Measurements from ENCODE around the gene JARID2.
"Not testable (repeated sequence)": the region's sequence is repeated elsewhere in the genome, so short reads cannot be mapped to it uniquely, and the experiment has no call there.

JARID2 gene

DNA sequence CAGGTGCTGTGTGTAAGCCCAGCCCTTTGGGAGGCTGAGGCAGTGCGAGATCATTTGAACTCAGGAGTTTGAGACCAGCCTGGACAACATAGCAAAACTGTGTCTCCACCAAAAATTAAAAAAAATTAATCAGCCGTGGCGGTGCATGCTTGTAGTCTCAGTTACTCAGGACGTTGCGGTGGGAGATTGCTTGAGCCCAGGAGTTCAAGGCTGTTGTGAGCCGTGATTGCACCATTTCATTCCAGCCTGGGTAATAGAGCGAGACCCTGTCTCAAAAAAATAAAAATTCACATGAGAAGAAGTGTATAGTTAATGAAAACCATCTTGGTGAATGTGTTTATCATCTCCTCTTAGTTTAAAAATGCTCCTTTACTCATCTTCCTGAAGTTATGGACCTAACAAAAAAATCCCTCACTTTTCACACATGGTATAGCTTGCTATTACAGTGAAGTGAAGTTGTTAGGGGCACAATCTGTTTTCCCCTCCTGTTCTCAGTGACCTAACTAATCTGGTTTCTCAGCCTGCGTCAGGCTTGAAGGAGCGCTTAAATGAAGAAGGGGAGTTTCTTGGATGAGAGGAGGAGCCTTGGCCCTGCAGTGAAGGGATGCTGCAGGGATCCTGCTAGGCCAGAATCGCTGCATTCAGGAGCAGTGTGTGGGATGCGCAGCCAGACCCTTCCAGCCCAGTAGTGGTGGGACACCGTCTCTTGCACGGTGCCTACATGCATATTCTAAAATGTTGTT lies 45.3 kb downstream of the JARID2 start:
- no peak for DNase-seq

DNA sequence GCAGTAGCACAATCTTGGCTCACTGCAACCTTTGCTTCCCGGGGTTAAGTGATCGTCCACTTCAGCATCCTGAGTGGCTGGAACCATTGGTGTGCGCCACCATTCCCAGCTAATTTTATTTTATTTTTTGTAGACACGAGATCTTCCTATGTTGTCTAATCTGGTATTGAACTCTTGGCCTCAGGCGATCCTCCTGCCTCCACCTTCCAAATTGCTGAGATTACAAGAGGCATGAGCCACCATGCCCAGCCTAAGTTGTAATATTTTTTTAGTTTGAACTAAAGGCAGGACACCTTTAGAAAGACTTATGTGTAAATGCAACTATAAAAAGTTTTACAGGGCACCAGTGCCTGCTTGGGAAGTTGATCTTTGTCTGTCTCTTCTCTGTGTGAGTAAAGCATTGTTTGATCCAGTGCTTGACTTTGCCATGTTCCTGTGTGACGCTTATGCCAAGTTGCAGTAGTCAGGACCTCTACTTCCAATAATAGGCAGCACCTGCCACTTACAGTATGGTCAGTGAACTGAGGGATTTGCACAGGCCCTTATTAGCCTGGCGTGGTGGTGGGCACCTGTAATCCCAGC lies 46.9 kb downstream of the JARID2 start:
- no peak for DNase-seq

DNA sequence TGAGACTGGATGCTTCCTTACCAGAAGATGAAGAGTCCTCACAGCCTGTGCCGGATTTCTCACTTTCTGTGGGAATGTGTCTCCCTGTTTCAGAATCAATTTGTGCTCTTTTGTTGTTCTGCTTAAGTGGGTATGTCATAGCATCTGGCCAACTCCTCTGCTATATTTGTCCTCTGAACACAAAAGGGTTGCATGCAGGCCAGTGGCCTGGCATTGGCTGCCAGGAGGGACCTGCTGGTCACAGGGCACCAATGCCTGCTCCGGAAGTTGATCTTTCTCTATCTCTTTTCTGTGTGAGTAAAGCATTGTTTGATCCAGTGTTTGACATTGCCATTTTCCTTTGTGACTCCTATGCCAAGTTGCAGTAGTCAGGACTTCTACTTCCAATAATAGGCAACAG lies 47.8 kb downstream of the JARID2 start:
- DNase-seq, result no peak

DNA sequence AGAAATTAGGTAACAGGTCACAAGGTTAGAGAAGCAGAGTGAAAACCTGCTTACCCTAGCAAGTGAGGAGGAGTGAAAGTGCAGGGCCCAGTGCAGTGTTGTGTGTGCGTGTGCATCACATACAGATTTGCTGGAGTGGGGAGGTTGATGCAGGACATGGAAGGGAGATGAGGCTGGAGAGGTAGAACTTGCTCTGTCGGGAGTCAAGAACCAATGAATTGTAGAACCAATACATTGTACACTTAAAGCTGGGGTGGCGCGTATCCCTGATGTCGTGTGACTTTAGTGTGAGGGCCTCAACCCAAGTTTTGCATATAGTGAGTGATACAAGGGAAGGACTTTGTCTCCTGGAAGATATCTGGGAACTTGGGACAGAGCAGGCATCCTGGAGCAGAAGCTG lies 48.6 kb downstream of the JARID2 start:
- DNase-seq, result no peak

DNA sequence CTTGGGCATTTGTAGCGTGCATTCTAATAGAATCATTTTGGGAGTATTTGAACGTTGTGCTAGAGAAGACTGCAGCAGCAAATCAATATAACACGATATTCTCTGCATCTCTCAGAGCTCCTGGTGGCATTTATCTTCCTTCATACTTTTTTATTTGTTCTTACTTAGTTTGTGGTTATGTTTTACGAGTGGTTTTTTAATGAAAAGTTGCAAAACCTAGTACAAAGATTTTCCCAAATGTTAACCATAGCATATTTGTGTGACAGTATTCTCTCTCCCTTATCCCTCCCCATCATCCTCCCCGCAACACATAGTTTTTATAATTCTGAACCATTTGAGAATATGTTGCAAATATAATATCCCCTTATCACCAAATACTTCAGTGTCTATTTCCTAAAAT lies 50.4 kb downstream of the JARID2 start:
- no peak for DNase-seq

DNA sequence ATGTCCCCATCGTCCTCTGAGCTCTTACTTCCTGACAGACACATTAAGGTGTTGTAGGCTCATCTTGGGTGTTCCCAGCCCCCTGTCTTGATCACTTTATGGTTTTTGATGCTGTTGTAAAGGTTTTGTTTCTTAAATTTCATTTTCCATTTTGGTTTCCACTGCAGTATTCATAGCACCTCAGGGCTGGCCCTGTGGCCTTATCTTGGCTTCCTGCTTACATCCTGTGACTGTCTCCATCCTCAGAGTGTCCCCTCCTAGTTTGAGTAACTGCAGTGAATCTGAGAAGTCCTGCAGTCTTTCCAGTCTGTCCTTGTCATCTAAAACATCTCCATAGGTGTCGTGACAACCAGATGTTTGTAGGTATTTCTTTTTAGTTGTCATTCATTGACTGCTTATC lies 50.9 kb downstream of the JARID2 start:
- DNase-seq, result no peak

DNA sequence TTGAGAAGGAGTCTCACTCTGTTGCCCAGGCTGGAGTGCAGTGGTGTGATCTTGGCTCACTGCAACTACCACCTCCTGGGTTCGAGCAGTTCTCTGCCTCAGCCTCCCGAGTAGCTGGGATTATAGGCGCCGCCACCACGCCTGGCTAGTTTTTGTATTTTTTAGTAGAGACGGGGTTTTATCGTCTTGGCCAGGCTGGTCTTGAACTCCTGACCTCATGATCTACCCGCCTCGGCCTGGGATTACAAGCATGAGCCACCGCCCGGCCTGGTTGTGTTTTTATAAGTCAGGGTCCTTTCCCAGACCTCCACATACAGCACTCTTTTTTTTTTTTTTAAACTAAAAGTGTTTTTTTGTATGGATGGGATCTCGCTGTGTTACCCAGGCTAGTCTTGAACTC lies 51.3 kb downstream of the JARID2 start:
- DNase-seq, result not testable (repeated sequence)

DNA sequence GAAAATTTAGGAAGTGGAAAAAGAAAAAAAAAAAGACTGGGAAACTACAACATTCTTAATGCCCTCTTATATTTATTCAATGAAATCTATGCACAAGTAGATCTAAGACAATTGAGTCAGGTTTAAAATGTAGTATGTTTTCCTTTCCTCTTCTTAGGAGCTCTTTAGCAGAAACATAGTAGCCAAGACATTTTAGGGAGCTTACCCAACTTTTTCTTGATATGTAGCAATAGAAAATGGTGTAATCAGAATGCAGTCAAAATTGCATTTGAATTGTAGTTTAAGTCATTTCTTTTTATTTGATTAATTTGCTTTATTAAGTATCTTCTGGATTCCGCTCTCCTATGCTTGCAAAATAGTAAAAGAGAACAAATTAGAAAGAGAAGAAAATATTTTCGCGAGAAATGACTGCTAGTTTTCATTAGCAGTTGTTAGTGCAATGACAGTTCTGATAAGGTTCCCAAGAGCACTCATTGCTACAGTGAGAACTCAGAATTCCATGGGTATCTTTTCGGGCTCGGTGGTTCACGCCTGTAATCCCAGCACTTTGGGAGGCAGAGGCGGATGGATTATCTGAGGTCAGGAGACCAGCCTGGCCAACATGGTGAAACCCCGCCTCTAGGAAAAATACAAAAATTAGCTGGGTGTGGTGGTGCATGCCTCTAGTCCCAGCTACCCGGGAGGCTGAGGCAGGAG lies 52.2 kb downstream of the JARID2 start:
- no peak for DNase-seq

DNA sequence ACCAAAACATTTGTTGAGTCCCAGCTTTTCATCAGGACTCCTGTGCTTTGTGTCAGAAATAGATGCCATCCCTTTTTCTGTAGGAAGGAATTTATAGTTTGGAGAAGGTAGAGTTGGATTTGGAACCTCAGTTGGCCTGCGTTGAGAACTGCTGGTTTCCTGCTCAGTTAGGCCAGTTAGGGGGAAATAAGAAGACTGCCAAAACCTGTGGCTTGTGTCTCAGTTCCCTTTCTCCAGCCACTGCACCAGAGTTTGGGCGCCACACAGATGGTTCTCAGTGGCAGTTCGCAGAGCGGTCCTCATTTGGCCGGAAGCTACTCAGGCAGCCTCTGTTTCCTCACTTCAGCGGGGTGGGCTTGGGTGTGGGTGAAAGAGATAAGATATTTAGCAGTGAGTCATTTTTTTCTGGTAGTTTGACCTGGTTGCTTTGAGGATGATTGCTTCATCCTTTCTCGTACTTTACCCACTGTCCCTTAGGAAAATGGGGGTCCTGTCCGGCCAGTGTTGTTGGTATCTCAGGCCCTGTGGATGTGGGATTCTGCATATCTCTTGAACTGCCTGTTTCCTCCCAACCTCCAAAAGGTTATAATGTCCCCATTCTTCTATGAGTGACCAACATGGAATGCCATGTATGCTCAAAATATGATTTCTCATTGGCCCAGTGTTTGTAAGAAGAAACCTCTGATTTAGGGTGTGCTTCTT lies 53.7 kb downstream of the JARID2 start:
- DNase-seq, result no peak

DNA sequence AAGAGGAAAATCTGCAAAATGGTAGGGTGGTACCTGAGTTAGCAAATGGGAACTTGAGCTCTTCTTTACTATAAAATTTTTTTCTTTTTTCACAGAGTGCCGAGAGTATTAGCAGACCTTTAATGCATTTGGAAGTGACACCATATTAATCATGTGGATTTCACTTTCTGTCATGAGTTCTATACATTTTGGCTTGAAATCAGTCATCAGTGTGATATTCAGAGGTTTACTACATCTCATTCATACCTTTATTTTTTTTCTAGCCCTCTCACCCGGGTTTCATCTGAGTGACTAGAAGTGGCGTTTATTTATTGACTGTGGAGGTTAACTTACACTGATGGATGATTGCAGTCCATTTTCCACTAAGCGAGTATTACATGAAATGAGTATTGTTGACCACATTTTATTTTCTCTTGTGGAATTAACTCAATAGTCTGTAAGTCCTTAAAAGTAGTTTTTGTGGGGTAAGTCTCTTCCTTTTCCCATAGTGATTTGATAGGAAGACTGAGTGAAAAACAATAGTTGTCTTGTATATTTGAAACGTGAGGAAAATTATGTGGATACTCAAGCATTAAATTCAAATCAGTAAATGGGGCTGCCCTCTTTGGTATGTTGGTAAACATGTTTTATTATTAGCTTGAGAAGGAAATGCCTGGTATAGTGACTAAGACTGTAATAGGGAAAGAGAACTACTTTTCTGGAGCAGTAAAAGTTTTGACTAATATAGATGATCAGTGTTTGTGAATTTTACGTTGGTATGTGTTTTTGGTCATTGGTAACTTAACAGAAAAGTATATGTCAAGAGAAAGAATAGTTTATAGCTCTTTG lies 55.5 kb downstream of the JARID2 start:
- no peak for DNase-seq

DNA sequence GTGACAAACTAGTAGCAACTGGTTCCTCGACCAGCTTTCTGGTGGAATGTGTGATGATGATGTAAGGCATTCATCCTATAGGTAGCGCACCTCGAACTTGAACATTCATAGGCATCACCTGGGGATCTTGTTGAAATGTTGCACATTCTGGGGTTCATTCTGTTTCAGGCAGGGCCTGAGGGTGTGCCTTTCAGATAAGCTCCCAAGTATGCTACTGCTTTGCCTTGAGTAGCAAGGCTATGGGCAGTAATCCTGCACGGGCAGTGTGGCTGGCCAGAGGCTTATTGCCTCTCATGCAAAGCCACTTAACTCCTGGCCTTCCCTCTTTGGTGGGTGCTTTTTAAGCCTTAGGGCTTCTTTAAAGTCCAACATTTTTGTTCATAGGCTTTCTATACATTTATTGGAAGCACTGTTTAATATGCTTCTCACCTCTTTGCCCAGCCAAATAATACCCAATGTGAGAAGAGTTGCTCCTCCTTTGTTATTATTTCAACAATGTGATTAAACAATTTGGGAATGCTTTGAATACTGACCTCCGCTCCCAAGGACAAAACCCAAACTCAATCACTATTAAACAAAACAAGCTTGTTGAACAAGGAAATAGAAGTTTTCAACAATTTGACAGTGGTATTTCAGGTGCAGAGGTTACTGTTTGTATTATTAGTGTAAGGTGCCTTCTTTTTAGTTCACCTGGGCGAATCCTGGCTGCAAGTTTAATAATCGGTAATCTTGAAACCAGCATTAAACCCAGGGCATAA lies 57.5 kb downstream of the JARID2 start:
- DNase-seq, result no peak

DNA sequence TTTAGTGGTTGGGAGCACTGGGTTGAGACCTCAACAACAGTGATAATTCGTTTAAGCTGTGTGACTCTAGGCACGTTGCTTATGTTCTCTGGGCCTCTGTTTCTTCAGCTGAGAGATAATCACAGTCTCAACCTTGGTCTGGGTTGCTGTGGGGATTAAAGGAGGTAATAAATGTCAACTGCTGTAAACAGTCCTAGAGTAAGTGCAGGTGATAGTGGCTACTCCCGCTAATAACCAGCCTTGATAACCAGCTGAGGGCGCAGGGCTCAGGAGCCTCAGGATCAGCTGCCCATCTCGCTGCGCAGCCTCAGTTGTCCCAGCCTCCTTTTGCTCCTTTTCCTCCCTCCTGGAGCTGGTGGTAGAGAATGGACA lies 58.0 kb downstream of the JARID2 start:
- no peak for DNase-seq

DNA sequence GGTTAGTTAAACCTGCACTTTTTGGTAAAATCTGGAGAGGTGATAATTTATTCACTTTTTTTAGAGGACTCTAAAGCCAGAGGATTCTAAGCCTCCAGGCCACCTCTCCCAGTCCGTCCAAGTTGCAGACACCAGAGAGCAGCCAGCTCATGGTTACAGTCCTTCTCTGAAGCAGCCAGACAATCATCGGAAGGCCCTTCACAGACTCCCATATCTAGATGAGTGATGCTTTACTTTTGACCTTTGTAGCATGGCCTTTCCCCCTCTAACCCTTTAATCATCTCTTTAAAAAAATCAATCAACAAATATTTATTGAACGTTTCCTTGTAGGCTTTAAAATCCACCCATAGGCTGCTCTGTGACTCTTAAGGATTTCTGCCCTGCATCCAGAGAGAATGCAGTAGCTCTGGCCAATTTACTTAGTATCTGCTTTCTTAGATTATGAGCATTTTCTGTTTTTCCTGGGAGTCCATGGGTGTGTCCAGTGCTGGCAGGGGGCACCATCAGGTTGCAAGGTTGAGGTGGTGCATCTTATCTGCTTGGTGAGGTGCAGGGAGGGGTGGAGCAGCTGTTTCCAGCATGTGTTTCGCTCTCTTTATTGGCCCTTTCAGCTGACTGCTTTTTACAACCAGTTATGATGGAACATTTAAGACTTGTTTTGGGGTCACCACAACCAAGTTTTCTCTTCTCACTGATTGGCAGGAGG lies 58.6 kb downstream of the JARID2 start:
- no peak for DNase-seq

DNA sequence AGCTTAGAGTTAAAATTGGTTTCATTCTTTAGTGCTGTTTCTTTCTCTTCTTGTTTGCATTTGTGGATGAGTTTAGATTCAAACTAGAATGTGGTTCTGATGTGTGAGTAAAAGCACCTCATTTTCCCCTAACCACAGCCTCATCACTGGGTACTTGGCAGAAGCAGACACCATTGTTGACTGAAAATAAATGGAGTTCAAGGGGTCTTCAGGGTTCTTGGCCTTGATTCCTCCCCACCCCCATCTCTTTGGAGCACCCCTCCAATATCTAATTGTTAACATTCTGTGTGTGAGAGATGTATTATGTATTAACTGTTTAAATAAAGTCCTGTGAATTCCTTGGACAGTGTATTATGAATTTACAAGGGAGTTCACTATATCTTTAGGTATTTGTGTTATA lies 59.6 kb downstream of the JARID2 start:
- DNase-seq, result no peak

DNA sequence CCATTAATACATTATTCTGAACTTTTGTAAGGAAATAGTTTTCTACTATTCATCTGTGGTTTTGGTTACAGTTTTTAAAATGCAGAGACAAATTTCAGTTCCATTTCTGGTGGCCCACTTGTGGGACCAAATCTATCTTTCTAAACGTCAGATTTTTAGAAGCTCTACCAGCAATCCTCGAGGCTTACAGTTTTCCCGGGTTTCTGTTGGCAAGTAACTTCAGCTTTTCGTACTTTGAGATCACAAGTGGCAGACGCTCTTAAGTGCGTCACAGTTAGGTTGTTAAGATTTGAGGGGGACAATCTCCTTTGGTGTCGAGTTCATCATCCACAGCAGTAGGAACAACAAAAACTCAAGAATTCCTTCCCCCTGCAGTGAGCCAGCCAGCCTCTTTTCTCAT lies 60.0 kb downstream of the JARID2 start:
- no peak for DNase-seq

DNA sequence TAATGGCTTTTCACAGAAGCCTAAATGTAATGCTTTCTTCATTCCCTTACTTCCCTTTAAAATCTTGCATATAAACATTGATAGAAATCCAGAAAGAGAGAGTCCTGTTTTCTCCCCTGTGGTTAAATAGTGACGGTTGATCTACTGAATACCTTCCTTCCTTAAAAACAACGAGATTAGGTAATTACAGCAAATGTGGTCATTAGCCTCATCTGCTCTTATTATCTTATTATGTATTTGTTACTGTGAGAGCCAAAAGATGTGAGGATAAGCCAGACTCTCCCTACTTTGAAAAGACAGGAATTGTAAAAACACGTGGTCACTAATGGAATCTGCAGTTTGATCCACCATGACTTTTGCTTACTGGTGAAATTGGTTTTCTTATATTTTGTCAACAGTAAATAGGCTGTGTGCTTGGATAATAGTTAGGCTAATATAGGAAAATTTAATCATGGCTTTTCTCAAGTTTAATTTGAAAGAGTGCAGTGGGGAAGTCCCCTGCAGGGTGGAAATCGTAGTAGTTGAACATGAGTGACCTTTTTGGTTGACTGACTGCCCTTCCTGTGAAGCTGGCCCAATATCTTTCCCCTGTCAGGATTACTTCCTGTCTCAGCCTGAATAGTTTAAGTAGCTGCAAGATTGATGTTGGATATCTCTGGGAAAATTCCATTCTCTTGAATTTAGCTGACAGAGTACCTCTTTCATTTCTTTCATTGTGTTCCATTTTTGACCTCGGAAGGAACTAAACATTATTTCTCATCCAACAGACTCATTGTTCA lies 62.8 kb downstream of the JARID2 start:
- DNase-seq, result no peak

DNA sequence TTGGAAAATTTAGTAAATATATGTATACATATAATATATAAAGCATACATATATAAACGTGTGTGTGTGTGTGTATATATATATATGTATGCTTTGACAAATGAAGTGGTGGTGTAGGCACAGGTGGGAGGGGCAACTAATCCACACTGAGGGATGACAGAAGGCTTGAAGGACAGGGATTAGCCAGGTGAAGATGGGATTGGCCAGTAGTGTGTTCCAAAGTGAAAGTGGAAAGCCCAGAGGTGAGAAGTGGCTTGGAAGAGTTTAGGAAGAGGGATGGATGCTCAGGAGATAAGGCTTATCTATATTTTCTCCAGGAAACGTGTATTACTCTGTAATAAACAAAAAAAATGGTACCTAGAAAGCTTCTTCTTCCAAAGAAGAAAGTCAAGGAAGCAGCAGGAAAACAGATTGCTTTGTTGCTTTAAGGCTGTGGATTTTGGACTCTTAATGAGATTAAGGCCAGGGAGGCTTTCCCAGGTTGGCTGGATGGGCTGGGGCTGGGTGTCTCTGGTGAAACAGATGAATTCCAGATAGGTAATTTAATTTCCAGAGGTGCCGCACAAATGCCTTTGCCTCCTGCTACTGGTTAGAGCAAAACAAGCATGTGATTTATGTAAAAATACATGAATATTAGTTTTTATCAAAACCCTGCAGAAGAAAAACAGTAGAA lies 63.9 kb downstream of the JARID2 start:
- no peak for DNase-seq

DNA sequence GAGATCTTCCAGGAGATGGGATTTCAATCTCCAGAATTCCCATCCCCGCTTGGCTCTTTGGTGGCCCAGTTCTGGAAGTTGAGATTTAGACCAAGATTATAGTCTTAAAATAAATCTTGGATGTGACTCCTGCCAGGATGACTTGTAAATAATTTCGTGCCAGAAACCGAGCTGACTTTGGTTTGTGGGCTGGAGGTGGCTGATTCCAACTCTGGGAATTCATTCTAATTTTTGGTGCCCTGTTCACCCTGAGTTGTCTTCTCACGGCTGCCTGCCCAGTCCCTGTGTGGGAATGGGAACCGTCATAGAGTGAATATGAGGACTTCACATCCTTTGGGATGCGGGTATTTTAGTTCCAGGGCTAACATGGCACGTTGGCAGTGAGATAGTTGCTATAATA lies 64.8 kb downstream of the JARID2 start:
- no peak for DNase-seq

DNA sequence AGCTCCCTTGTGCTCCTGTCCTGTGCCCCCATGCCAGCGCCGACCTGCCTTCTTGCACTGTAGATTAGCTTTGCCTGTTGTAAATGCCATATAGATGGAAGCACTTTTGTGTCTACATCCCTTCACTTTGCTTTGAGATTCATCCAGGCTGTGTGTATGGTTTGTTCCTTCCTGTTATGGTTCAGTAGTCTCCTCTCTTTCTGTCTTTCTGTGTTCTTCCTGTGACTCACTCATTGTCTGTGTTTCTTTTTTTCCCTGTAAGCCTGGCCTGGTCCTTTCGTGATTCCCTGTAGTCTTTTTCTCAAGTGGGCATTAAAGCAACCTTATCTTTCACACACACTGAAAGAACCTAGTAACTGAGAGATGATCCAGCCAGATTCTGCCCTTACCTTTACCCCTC lies 66.6 kb downstream of the JARID2 start:
- no peak for DNase-seq

DNA sequence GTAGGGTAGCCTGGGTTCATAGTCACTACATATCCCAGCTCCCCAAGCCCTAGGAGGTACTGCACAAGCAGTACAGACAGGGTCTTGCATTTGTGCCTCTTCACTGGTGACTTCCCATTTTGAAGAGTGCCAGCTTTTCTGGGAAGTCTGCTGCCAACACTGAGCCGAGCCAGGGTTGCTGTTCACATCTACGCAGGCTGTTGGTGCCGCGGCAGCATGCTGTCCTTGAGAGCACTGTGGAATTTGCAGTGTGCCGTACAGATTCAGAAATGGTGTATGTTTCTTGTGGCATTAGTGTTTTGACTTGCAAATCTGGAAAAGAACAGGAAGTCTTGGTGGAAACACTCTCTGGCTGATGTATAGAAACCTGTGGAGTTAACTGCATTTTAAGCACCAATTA lies 67.5 kb downstream of the JARID2 start:
- DNase-seq, result no peak
